Glutamatergic neuron (in vitro differentiated cells): ENCODE results near the gene POLR3K. TPM values are rescaled to one million over a fixed set of nuclear protein-coding genes. Genes with fewer than 3 reads are reported as not detected.
A peak's percentile ranks its signal among the peaks of the same experiment; 100 is the strongest.

Source experiments
- DNase-seq: peaks from one replicate; pipeline ENCODE4 v3.0.0; 2022
- H3K27ac Mint-ChIP-seq: one replicate; pipeline ENCODE4 v1.8.0; 2020; ENCODE audit warnings: mild to moderate bottlenecking, mixed read lengths, inconsistent platforms; ENCODE audit not compliant: unreplicated experiment
- H3K27me3 Mint-ChIP-seq: one replicate; pipeline ENCODE4 v1.8.0; 2020; ENCODE audit warnings: mild to moderate bottlenecking, moderate library complexity, mixed read lengths, inconsistent platforms; ENCODE audit not compliant: unreplicated experiment
- H3K36me3 Mint-ChIP-seq: one replicate; pipeline ENCODE4 v1.8.0; 2020; ENCODE audit warnings: mild to moderate bottlenecking, mixed read lengths, inconsistent platforms; ENCODE audit not compliant: unreplicated experiment
- H3K4me1 Mint-ChIP-seq: one replicate; pipeline ENCODE4 v1.8.0; 2020; ENCODE audit warnings: mild to moderate bottlenecking, low read depth, mixed read lengths, inconsistent platforms; ENCODE audit not compliant: unreplicated experiment
- H3K4me3 Mint-ChIP-seq: one replicate; pipeline ENCODE4 v1.8.0; 2020; ENCODE audit warnings: mild to moderate bottlenecking, mixed read lengths, inconsistent platforms; ENCODE audit not compliant: unreplicated experiment
- H3K9me3 Mint-ChIP-seq: one replicate; pipeline ENCODE4 v1.8.0; 2020; ENCODE audit warnings: mild to moderate bottlenecking, moderate library complexity, mixed read lengths, inconsistent platforms; ENCODE audit not compliant: unreplicated experiment
- CTCF ChIP-seq: fragments of 200-600 bp; sonication (generic); IDR thresholded peaks from one replicate; pipeline ENCODE4 v1.5.0; 2021; ENCODE audit not compliant: partially characterized antibody, unreplicated experiment
- total RNA-seq: library from RNA; stranded (reverse); fragmentation: NEBNext Ultra II Directional; extraction: Animal tissue kit (Norgen Biotek cat#: 25700); gene quantifications from one replicate; pipeline ENCODE4 v1.2.1, GENCODE V29; 2021; ENCODE audit not compliant: unreplicated experiment

The POLR3K gene
- total RNA-seq, 1 donor from 2014 or later, result 10.2 TPM

DNA sequence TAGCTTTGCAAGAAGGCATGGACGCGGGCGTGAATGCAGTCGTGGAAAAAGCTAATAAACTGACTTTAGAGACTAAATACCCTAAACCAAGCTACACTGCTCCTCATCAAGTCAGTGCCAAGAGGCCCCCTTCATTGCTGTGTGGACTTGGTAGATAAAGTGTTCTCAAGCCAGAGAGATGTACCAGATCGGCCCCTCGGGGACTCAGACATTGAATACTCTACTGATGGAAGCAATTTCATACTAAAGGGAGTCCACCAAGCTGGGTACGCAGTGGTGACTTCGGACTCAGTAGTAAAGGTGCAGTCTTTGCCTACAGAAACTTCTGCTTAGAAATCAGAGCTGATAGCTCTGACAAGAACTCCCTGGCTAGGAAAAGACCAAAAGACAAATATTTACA lies 8.8 kb downstream of the POLR3K start:
- no peak for DNase-seq
- peaks cover 5% of the 10 kb centered on the region for H3K36me3 Mint-ChIP-seq

GRCh38 chr16:43294-43693 lies 10.1 kb downstream of the POLR3K start:
- peaks cover 5% of the 10 kb centered on the region for H3K36me3 Mint-ChIP-seq
- no peak for TF ChIP-seq CTCF
- H3K4me1 Mint-ChIP-seq, result peaks cover 1% of the 10 kb centered on the region
- H3K27ac Mint-ChIP-seq, result peak overlapping the region; percentile 9
- H3K9me3 Mint-ChIP-seq, result peaks cover 7% of the 10 kb centered on the region
- no peak for DNase-seq
- no peak overlapping the region for H3K4me3 Mint-ChIP-seq
- H3K27me3 Mint-ChIP-seq, result peaks cover under 1% of the 10 kb centered on the region

More for the DNA sequence above, 8.8 kb downstream of the POLR3K start:
- TF ChIP-seq CTCF, result no peak
- H3K27me3 Mint-ChIP-seq, result peaks cover 1% of the 10 kb centered on the region
- H3K9me3 Mint-ChIP-seq, result peaks cover 7% of the 10 kb centered on the region
- no peak overlapping the region for H3K4me3 Mint-ChIP-seq
- H3K27ac Mint-ChIP-seq, result no peak overlapping the region
- H3K4me1 Mint-ChIP-seq, result peaks cover 1% of the 10 kb centered on the region

GRCh38 chr16:42691-43090 lies 10.7 kb downstream of the POLR3K start:
- H3K27ac Mint-ChIP-seq, result no peak overlapping the region
- TF ChIP-seq CTCF, result no peak
- peaks cover 5% of the 10 kb centered on the region for H3K36me3 Mint-ChIP-seq
- H3K27me3 Mint-ChIP-seq, result no peaks in the 10 kb centered on the region
- peaks cover 7% of the 10 kb centered on the region for H3K9me3 Mint-ChIP-seq
- H3K4me3 Mint-ChIP-seq, result no peak overlapping the region
- H3K4me1 Mint-ChIP-seq, result peaks cover 1% of the 10 kb centered on the region
- DNase-seq, result no peak

GRCh38 chr16:42069-42457 lies 11.3 kb downstream of the POLR3K start:
- H3K36me3 Mint-ChIP-seq, result peaks cover 5% of the 10 kb centered on the region
- no peak for TF ChIP-seq CTCF
- H3K27ac Mint-ChIP-seq, result no peak overlapping the region
- peaks cover 7% of the 10 kb centered on the region for H3K9me3 Mint-ChIP-seq
- H3K27me3 Mint-ChIP-seq, result no peaks in the 10 kb centered on the region
- no peak overlapping the region for H3K4me3 Mint-ChIP-seq
- peaks cover 1% of the 10 kb centered on the region for H3K4me1 Mint-ChIP-seq
- DNase-seq, result no peak

- Mint-ChIP-seq H3K27ac (no peak overlapping the region), H3K27me3 (no peaks in the 10 kb centered on the region), H3K4me1 (peaks cover 1% of the 10 kb centered on the region), H3K36me3 (peaks cover 5% of the 10 kb centered on the region), H3K9me3 (peaks cover 9% of the 10 kb centered on the region), H3K4me3 (no peak overlapping the region)
- no peak for DNase-seq
- no peak for TF ChIP-seq CTCF
Observed at GRCh38 chr16:41439-42068, 11.9 kb downstream of the POLR3K start.
